T-cell (primary cell): ENCODE measurements around the gene TMEM151B. TPM values are rescaled to one million over a fixed set of nuclear protein-coding genes. Genes with fewer than 3 reads are reported as not detected.

Experiments
- ATAC-seq, 4 experiments: fragments of 200-7000 bp in 3 of 4; fragments of 150-1000 bp in 1 of 4; cut with Tn5 transposase; replicated peaks in 1 of 4; 1 replicate in 3 of 4; 2 replicates in 1 of 4; pipeline ENCODE4 v1.10.0; 2021; ENCODE audit warnings: moderate library complexity in 3 of 4, mild to moderate bottlenecking in 2 of 4, moderate number of reproducible peaks in 1 of 4
- CTCF ChIA-PET, 2 donors: fragments of 300-600 bp; sonication (Branson Sonifier 250); formaldehyde crosslinking; loops; one replicate each; lab custom pipeline; 2022; ENCODE audit warnings: antibody characterized with exemption in 2 of 2; lab: Charles Lee
- POLR2A ChIA-PET, 2 donors: fragments of 300-600 bp; sonication (Branson Sonifier 250); formaldehyde crosslinking; loops; one replicate each; lab custom pipeline; 2022; ENCODE audit warnings: antibody characterized with exemption in 2 of 2; lab: Charles Lee
- DNase-seq, 35 experiments: peaks; one replicate each; pipeline versions ENCODE4 v3.0.0 to v3.0.0-alpha.2; 2013 to 2023
- H3K27ac ChIP-seq: one replicate; pipeline ENCODE4 v1.5.1; 2013; ENCODE audit warnings: low read length
- H3K27me3 ChIP-seq, 2 experiments: replicated peaks in 1 of 2; 1 replicate in 1 of 2; 2 replicates in 1 of 2; pipeline versions ENCODE4 v1.6.1 to v1.7.0; 2013; ENCODE audit warnings: low read length in 1 of 2, mixed read lengths in 1 of 2; ENCODE audit not compliant: control insufficient read depth in 2 of 2, insufficient read depth in 2 of 2; ENCODE audit errors: extremely low read depth in 1 of 2
- H3K36me3 ChIP-seq, 2 donors: 1 replicate in 1 of 2; 2 replicates in 1 of 2; pipeline versions ENCODE4 v1.6.1 to v1.7.0; 2013; ENCODE audit warnings: low read length in 1 of 2; ENCODE audit not compliant: control insufficient read depth in 2 of 2, insufficient read depth in 1 of 2; ENCODE audit errors: extremely low read depth in 1 of 2
- H3K4me1 ChIP-seq, 2 experiments: 1 replicate in 1 of 2; 2 replicates in 1 of 2; pipeline versions ENCODE4 v1.6.1 to v1.7.0; 2013; ENCODE audit warnings: low read length in 2 of 2, mixed read lengths in 1 of 2; ENCODE audit not compliant: insufficient read depth in 2 of 2, control insufficient read depth in 1 of 2; ENCODE audit errors: extremely low read depth in 1 of 2
- H3K4me3 ChIP-seq, 2 donors: 1 replicate in 1 of 2; 2 replicates in 1 of 2; pipeline versions ENCODE4 v1.5.1 to v1.7.0; 2013; ENCODE audit warnings: mild to moderate bottlenecking in 2 of 2, low read length in 1 of 2, moderate library complexity in 1 of 2; ENCODE audit not compliant: control insufficient read depth in 1 of 2; ENCODE audit errors: extremely low read depth in 1 of 2
- H3K9me3 ChIP-seq: 2 replicates; pipeline ENCODE4 v1.7.0; 2013
- H3K27ac Mint-ChIP-seq, 2 donors: one replicate each; pipeline ENCODE4 v1.8.0; 2020 to 2021; ENCODE audit warnings: mild to moderate bottlenecking in 2 of 2, mixed read lengths in 2 of 2
- H3K27me3 Mint-ChIP-seq, 2 donors: one replicate each; pipeline ENCODE4 v1.8.0; 2021 to 2022; ENCODE audit warnings: mixed read lengths in 2 of 2
- H3K36me3 Mint-ChIP-seq: one replicate; pipeline ENCODE4 v1.8.0; 2021; ENCODE audit warnings: mixed read lengths
- H3K4me1 Mint-ChIP-seq, 3 donors: one replicate each; pipeline ENCODE4 v1.8.0; 2020 to 2022; ENCODE audit warnings: mixed read lengths in 3 of 3, mild to moderate bottlenecking in 1 of 3
- H3K4me3 Mint-ChIP-seq, 3 donors: one replicate each; pipeline ENCODE4 v1.8.0; 2020 to 2022; ENCODE audit warnings: mild to moderate bottlenecking in 3 of 3, mixed read lengths in 3 of 3, moderate library complexity in 3 of 3
- H3K9me3 Mint-ChIP-seq, 3 donors: one replicate each; pipeline ENCODE4 v1.8.0; 2020 to 2022; ENCODE audit warnings: mixed read lengths in 3 of 3
- WGBS: methylation state at CpG from one replicate; pipeline ENCODE4 v1.1.5; 2013; ENCODE audit warnings: missing lambda C conversion rate; ENCODE audit not compliant: insufficient coverage; 5-methylcytosine and 5-hydroxymethylcytosine counted together
- total RNA-seq, 35 experiments: library from RNA in 6 of 35; stranded (reverse) in 6 of 35; fragments of 120-200 nt in 1 of 35; gene quantifications; one replicate each; pipeline versions ENCODE4 v1.2.1 to v1.2.4 and lab custom pipeline; 2013 to 2026

TMEM151B gene
- total RNA-seq, 5 donors from 2014 or later (not counting 1 experiment from before 2014, with no cell fraction given) = 0.13 to 0.18 (median 0.14) TPM; not detected in 2

DNA sequence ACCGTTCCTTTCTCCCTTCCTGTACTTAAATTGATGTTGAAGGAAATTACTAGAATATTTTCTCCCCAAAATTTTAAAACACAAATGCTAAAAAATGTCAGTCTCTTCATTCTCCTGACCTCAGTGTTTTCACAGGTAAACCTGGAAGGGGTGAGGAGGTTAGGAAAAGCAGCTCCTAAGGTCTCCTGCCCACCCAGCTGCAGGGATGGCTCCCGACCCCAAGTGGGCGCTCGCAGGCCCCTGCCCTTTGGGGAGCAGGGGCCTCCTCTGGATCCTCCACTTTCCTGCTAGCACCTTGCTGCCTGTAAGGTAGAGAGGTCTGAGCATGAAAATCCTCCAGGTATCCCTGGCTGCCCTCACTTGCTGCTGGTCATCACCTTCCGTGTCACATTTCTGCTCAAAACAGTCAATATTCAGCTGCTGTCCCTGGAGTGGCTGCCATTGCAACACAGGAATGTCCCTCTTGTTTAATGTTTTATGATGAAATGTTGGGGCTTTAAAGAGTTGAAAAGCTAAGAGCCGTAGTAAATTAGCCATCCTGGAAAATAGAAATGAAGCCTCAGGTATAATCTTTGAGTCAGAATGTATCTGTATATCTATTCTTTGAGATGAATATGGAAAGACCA is 34.2 kb upstream of the TMEM151B start:
- H3K36me3 ChIP-seq = no peaks in the 10 kb centered on the region
- Mint-ChIP-seq H3K36me3 (no peaks in the 10 kb centered on the region), H3K4me1 (peaks cover 8 to 10% (median 8%) of the 10 kb centered on the region in 3 donors), H3K4me3 (no peak overlapping the region), H3K27me3 (no peaks in the 10 kb centered on the region), H3K9me3 (no peaks in the 10 kb centered on the region), H3K27ac (no peak overlapping the region)
- 100% methylated on average over 1 of the region's 6 CpGs for WGBS
- no peak for DNase-seq
- no peaks in the 10 kb centered on the region for H3K27me3 ChIP-seq
- no peaks in the 10 kb centered on the region for H3K9me3 ChIP-seq
- CTCF ChIA-PET = interaction anchor here (0.7 to 2.1 kb wide), 3 partner anchors 12 to 20 kb away, joined by 3 to 8 read pairs (median 3); partner anchors contain the start of gene SLC29A1 (in 1 of the 2)
- ATAC-seq = no peak
- no peak overlapping the region for H3K4me3 ChIP-seq
- no peak overlapping the region for H3K27ac ChIP-seq
- POLR2A ChIA-PET = interaction anchor here in 1 of 2 donors (0.7 kb wide), 1 partner anchor 9 kb away, joined by 3 read pairs; no protein-coding TSS in a partner anchor
- H3K4me1 ChIP-seq = peaks cover 0 to 11% of the 10 kb centered on the region in 2 experiments

DNA sequence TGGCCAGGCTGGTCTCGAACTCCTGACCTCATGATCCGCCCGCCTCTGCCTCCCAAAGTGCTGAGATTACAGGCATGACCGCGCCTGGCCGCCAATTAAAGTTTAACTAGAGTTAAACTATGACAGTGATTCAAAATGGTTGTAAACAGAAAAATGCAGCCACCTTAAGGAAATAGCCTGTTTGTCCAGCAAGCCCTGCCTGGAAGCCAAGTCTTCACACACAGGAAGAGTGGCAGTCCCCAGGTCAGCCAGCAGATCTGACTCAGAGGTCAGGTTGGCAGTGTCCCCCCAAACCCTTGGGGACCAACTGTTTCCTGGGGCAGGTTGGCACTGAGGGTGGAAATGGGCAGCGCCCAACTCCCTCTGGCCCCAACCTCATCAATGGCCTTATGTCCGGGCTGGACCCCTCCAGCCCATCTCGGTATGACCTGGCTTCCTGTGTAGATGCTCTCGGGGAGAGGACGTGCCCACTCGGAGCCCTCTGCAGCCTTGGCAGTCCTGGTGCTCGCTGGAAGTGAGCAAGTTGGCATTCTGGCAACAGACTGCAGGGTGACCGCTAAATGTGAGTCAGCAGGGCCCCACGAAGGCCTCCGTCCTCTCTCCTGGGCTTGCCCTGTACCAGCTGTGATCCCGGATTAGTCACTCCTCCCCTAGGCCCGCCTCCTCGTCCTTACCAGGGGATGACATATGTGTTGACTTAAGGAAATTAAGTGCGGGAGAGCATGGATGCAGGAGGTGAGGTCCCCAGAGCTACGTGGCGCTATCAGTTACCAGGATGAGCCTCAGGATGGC is 33.0 kb upstream of the TMEM151B start:
- H3K4me1 ChIP-seq = peaks cover 0 to 11% of the 10 kb centered on the region in 2 experiments
- H3K36me3 Mint-ChIP-seq = no peaks in the 10 kb centered on the region
- peak overlapping the region; percentile 36 to 76 for H3K4me3 ChIP-seq
- no peaks in the 10 kb centered on the region for H3K9me3 ChIP-seq
- H3K9me3 Mint-ChIP-seq = no peaks in the 10 kb centered on the region
- H3K36me3 ChIP-seq = no peaks in the 10 kb centered on the region
- ATAC-seq (peak; percentile 70 to 77 (median 73)), DNase-seq (peak in 33 of 35 experiments; percentile 20 to 73 (median 48))
- H3K4me3 Mint-ChIP-seq = peak overlapping the region; percentile 81 to 87 (median 87)
- ChIA-PET POLR2A (interaction anchor here in 1 of 2 donors (0.8 to 0.9 kb wide), 2 partner anchors 10 to 13 kb away, joined by 3 to 7 read pairs; partner anchors contain the start of gene HSP90AB1), CTCF (interaction anchor here (0.5 to 2.1 kb wide), 6 partner anchors 10 to 780 kb away, joined by 3 to 9 read pairs (median 4); partner anchors contain the start of genes HSP90AB1 (in 1 of the 2) and SLC29A1 (in 1 of the 2))
- no peaks in the 10 kb centered on the region for H3K27me3 Mint-ChIP-seq
- peak overlapping the region; percentile 82 to 92 for H3K27ac Mint-ChIP-seq
- peaks cover 8 to 10% (median 8%) of the 10 kb centered on the region in 3 donors for H3K4me1 Mint-ChIP-seq
- H3K27ac ChIP-seq = peak overlapping the region; percentile 91
- 33% methylated on average over 10 of the region's 22 CpGs for WGBS
- no peaks in the 10 kb centered on the region for H3K27me3 ChIP-seq

DNA sequence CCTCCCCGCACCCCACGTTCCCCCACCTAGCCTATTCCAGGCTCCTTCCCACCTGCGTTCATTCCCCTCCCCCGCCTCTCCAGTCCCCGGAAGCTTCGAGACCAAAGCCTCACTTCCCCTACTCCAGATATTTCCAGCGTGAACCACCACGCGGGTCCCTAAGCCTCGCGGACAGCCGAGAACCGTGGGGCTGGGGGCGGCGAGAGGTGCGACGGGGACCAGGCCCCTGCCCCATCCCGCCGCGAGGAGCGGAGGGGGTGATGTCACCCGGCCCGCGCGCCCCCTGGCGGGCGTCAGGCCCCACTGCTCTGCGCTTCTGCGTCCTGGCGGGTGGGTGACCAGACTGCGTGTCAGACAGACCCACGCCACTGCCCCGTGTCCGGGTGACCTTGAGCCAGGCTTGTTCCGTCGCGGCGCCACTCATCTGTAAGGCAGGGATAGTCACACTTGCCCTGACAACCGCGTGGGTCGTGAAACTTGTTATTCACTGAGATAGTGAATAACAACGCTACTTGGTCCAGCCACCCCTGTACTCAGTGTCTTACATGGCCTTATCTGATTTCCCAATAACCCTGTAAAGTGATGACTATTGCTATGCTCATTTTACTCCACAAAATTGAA is 32.3 kb upstream of the TMEM151B start:
- CTCF ChIA-PET = interaction anchor here (0.5 to 2.1 kb wide), 6 partner anchors 9 to 781 kb away, joined by 3 to 9 read pairs (median 4); partner anchors contain the start of genes HSP90AB1 (in 1 of the 2) and SLC29A1 (in 1 of the 2)
- Histone ChIP-seq H3K9me3 (no peaks in the 10 kb centered on the region), H3K27ac (peak overlapping the region; percentile 91), H3K4me1 (peaks cover 0 to 11% of the 10 kb centered on the region in 2 experiments), H3K4me3 (peak overlapping the region; percentile 36 to 76), H3K27me3 (no peaks in the 10 kb centered on the region), H3K36me3 (no peaks in the 10 kb centered on the region)
- ATAC-seq = peak; percentile 93 to 95 (median 94)
- Mint-ChIP-seq H3K4me1 (peaks cover 8 to 10% (median 8%) of the 10 kb centered on the region in 3 donors), H3K36me3 (no peaks in the 10 kb centered on the region), H3K27me3 (no peaks in the 10 kb centered on the region), H3K27ac (peak overlapping the region; percentile 82 to 92), H3K4me3 (peak overlapping the region; percentile 81 to 87 (median 87)), H3K9me3 (no peaks in the 10 kb centered on the region)
- under 1% methylated on average over 38 of the region's 42 CpGs for WGBS
- POLR2A ChIA-PET = interaction anchor here in 1 of 2 donors (0.8 to 0.9 kb wide), 2 partner anchors 9 to 14 kb away, joined by 3 to 7 read pairs; partner anchors contain the start of gene HSP90AB1
- DNase-seq = peak; percentile 25 to 87 (median 70)

DNA sequence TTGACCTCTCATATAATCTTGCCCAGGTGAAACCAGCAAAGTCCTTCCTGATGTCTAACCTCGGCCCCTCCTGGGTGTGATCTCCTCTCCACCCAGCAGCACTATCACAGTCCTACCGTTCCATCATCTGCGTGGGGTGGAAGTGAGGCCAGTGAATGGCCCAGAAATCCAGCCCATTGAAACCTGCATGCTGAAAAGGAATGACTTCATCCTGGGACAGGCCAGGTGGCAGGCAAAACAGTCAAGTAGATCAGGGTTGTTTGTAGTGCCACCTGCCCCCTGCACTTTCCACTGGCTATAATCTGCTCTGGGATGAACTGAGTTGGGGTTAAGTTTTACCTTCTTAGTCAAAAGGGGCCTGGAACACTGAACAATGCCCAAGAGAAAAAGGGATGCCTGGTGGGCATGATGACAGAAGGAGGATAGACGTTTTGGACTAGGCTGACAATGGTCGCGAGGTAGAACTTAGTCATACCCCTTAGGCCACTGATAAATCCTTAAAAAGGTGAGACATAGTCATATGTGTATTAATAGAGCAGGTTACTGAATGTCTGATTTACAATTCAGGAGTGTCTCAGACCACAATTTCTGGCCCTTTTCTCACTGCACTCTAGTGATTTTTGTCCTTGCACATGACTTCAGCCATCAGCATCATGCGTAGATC is 31.4 kb upstream of the TMEM151B start:
- DNase-seq = no peak
- Mint-ChIP-seq H3K27me3 (no peaks in the 10 kb centered on the region), H3K27ac (peak overlapping the region; percentile 78 to 92), H3K9me3 (no peaks in the 10 kb centered on the region), H3K4me3 (peak overlapping the region; percentile 81 to 87 (median 87)), H3K36me3 (no peaks in the 10 kb centered on the region), H3K4me1 (peaks cover 8 to 10% (median 8%) of the 10 kb centered on the region in 3 donors)
- no peak for ATAC-seq
- Histone ChIP-seq H3K27ac (no peak overlapping the region), H3K4me1 (peaks cover 0 to 11% of the 10 kb centered on the region in 2 experiments), H3K4me3 (no peak overlapping the region), H3K27me3 (no peaks in the 10 kb centered on the region), H3K9me3 (no peaks in the 10 kb centered on the region), H3K36me3 (no peaks in the 10 kb centered on the region)
- WGBS = 97% methylated on average over 4 of the region's 7 CpGs
- ChIA-PET CTCF (interaction anchor here in 1 of 2 donors (2.1 kb wide), 1 partner anchor 8 kb away, joined by 9 read pairs; the partner anchor contains the start of gene HSP90AB1), POLR2A (no interaction called here)

DNA sequence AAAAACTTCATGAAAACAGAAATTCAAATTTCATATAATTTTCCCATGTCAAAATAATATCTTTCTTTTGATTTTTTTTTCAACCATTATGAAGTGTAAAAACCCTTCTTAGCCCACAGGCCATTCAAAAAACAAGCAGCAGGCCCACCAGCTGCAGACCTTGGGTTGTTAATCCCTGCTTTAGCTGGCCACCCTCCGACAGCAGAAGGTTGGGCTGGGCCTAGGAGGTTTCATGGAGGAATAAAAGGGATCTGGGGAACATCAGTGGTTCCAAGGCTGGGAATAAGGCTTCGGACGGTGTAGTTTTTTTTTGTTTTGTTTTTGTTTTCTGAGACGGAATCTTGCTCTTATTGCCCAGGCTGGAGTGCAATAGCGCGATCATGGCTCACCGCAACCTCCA is 26.9 kb upstream of the TMEM151B start:
- DNase-seq (no peak), ATAC-seq (no peak)
- CTCF ChIA-PET = interaction anchor here in 1 of 2 donors (1.7 kb wide), 1 partner anchor 16 kb away, joined by 4 read pairs; no protein-coding TSS in a partner anchor
- Histone ChIP-seq H3K9me3 (no peaks in the 10 kb centered on the region), H3K4me1 (peaks cover 4 to 17% of the 10 kb centered on the region in 2 experiments), H3K27ac (no peak overlapping the region), H3K27me3 (no peaks in the 10 kb centered on the region), H3K36me3 (peaks cover 0 to 1% of the 10 kb centered on the region in 2 donors), H3K4me3 (no peak overlapping the region)
- Mint-ChIP-seq H3K4me3 (no peak overlapping the region), H3K27me3 (no peaks in the 10 kb centered on the region), H3K36me3 (peaks cover 2% of the 10 kb centered on the region), H3K27ac (no peak overlapping the region), H3K9me3 (no peaks in the 10 kb centered on the region), H3K4me1 (peaks cover 11 to 27% (median 15%) of the 10 kb centered on the region in 3 donors)
- 95% methylated on average over 3 of the region's 7 CpGs for WGBS
- POLR2A ChIA-PET = no interaction called here
